Activated T-cell treated with anti-CD3 and anti-CD28 coated beads, Interleukin-2, amount 50 U/mL, for 1 hour (primary cell): ENCODE results near the gene CSF2.

Source experiments
- DNase-seq: peaks from one replicate; pipeline ENCODE4 v3.0.0-alpha.2; 2020

The CSF2 gene

GRCh38 chr5:132070460-132071337 lies 2.9 kb upstream of the CSF2 start:
- DNase-seq: no peak

- DNase-seq: no peak
Observed at GRCh38 chr5:132071338-132071707, 2.3 kb upstream of the CSF2 start.

DNA sequence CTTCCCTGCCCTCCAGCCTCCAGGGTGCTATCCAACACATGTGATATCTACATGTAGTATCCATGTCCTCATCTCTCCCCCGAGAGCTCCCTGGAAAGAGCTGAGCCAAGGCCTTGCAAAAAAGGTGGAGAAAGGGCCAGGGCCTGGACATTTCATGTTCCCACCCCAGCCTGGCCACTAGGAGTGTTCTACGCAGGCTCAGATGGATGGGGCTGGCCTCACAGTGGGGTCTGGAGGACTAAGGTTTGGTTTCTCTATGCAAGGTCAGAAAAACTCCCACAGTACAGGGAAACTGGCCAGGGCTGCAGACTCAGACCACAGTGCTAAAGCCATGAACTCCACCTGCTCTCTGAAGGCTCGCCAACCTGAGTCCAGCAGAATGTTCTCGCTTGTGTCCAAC lies 1.5 kb upstream of the CSF2 start:
- DNase-seq: no peak

- DNase-seq: no peak
Observed at GRCh38 chr5:132072528-132072927, 1.1 kb upstream of the CSF2 start.

- no peak for DNase-seq
Observed at GRCh38 chr5:132074091-132074771, 642 bp downstream of the CSF2 start.

- no peak for DNase-seq
Observed at GRCh38 chr5:132074772-132075718, 1.5 kb downstream of the CSF2 start.

- no peak for DNase-seq
Observed at GRCh38 chr5:132075719-132076077, 2.1 kb downstream of the CSF2 start.

GRCh38 chr5:132076202-132076830 lies 2.7 kb downstream of the CSF2 start:
- no peak for DNase-seq

- no peak for DNase-seq
Observed at GRCh38 chr5:132076983-132077382, 3.4 kb downstream of the CSF2 start.

- no peak for DNase-seq
Observed at GRCh38 chr5:132079081-132079480, 5.5 kb downstream of the CSF2 start.

- DNase-seq: no peak
Observed at GRCh38 chr5:132079619-132080018, 6.0 kb downstream of the CSF2 start.

DNA sequence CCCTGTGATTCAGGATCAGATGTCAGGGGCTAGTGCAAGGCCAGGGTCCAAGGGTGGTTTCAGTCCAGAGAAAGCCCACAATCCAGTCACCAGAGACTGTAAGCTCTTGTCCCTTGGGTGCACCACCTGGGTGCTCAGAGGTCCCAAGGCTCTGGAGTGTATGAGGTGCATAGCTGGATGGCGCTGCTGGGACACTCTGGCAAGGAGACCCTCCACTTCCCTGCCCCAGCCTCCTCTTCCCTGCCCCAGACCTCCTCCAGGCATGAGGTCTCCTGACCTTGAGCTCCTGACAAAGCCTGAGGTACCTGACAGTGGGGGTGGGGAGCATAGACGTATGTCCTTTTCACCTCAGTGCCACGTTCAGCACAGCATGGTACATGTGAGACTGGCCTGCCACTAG lies 7.0 kb downstream of the CSF2 start:
- DNase-seq: no peak

GRCh38 chr5:132081458-132081857 lies 7.9 kb downstream of the CSF2 start:
- no peak for DNase-seq

GRCh38 chr5:132082329-132083023 lies 8.9 kb downstream of the CSF2 start:
- DNase-seq: no peak

DNA sequence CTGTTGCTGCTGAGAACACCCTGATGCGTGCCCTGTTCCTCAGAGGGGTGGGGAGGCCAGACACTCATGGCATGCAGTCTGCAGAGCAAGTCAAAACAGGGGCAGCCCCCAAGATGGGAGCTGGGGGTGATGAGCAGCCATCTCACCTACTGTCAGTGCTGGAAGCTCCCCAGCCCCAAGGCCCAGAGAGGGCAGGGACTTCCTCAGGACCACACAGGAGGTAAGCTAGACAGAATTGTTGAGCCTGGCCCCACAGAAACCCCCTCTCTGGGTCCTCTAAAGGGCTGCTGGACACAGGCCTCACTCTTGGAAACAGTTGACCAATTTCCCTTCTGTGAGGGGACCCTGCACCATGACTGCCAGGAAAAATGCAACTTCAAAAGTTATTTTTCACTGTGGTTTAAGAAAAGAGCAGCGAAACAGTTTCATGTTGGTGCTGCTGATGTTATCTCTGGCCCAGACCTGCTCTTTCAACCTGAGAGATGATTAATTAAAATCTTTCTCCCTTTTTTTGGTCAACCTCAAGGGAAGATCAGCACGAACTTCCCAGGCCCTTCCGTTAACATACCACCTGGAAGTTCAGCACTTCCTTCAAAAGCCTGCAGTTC lies 9.6 kb downstream of the CSF2 start:
- no peak for DNase-seq

DNA sequence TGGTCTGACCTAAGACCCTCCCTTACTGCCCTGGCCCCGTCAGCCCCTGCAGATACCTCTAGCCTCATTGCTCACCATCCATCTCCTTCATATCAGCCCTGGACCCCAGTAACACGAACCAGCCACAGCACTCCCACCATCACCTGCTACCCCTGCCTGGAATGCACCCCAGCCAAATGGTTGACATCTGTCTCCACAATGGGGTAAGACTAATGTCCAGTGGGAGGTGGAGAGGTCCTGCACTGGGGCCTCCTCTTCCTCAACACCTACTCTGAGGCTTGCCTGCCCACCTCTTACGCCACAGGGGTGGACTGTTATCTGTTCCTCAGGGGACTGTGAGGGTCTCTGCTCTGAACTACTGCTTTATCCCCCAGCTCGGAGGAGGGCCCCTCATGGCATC lies 12.1 kb downstream of the CSF2 start:
- no peak for DNase-seq

GRCh38 chr5:132086277-132086794 lies 12.7 kb downstream of the CSF2 start:
- no peak for DNase-seq

DNA sequence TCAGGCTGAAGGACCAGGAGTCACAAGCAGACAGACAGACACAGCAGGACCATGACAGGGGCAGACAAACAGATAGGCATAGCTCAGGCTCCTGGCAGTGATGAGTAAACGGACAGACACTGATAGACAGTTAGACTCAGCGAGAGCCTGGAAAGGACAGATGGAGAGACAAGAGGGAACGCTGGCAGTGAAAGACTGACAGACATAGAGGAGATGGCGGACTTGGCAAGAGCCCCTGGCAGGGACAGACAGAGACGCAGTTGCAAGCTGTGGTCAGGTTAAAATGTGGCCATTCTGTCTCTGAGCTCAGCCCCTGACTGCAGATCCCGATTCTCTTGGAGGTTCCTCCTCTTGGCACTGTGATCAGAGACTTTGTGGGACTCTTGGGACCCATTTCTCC lies 13.6 kb downstream of the CSF2 start:
- DNase-seq: no peak

- DNase-seq: no peak
Observed at GRCh38 chr5:132087661-132088060, 14.1 kb downstream of the CSF2 start.

GRCh38 chr5:132089363-132089762 lies 15.8 kb downstream of the CSF2 start:
- DNase-seq: no peak

DNA sequence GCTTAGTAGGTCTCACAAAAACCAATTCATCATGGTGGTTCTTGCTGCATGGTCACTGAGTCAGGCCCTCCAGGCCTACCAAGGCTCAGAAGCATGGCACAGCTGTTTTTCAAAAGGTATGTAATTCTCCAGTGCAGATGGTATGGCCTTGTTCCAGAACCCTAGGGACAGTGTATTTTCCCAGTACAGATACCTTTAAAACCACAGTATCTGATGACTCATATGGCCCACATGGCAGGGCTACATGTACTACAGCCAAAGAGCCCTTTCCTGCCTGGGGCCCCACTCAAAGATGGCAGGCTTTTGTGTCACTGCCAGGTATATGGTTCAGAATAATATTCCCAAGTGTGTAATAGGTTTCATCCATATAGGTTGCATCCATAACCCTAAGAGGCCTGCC lies 16.5 kb downstream of the CSF2 start:
- no peak for DNase-seq

- no peak for DNase-seq
Observed at GRCh38 chr5:132093271-132093670, 19.7 kb downstream of the CSF2 start.
